GM06990 (cell line): ENCODE measurements around the gene MRPL53.

ENCODE experiments used
- DNase-seq: peaks from one replicate; pipeline ENCODE4 v3.0.0-alpha.2; 2011; ENCODE audit not compliant: insufficient read length; ENCODE audit errors: extremely low read depth
- H3K27me3 ChIP-seq: replicated peaks from 2 replicates; pipeline ENCODE4 v1.6.0; 2011; ENCODE audit warnings: low read length; ENCODE audit not compliant: control insufficient read depth, insufficient read depth
- H3K36me3 ChIP-seq: 2 replicates; pipeline ENCODE4 v1.5.1; 2011; ENCODE audit warnings: low read length; ENCODE audit not compliant: control insufficient read depth, insufficient read depth
- H3K4me3 ChIP-seq: replicated peaks from 2 replicates; pipeline ENCODE4 v1.5.1; 2011; ENCODE audit warnings: low read depth, mild to moderate bottlenecking, control low read depth, low read length
- CTCF ChIP-seq: IDR thresholded peaks from 2 replicates; pipeline ENCODE4 v1.5.1; 2011; ENCODE audit warnings: low read length, control low read depth, mild to moderate bottlenecking, inconsistent platforms; ENCODE audit not compliant: insufficient read depth, poor library complexity, severe bottlenecking

Gene MRPL53

GRCh38 chr2:74498500-74499266 is 26.2 kb upstream of the MRPL53 start:
- no peaks in the 10 kb centered on the region for H3K36me3 ChIP-seq
- H3K27me3 ChIP-seq, result peaks cover 2% of the 10 kb centered on the region
- H3K4me3 ChIP-seq, result peak overlapping the region; percentile 46
- TF ChIP-seq CTCF, result no peak
- no peak for DNase-seq

GRCh38 chr2:74497777-74498499 is 25.5 kb upstream of the MRPL53 start:
- no peak for TF ChIP-seq CTCF
- Histone ChIP-seq H3K4me3 (peak overlapping the region; percentile 46), H3K27me3 (peaks cover 2% of the 10 kb centered on the region), H3K36me3 (peaks cover 3% of the 10 kb centered on the region; the same call in 1 of the 2 replicates)
- DNase-seq, result no peak

GRCh38 chr2:74496997-74497776 is 24.7 kb upstream of the MRPL53 start:
- no peak for DNase-seq
- Histone ChIP-seq H3K4me3 (no peak overlapping the region), H3K27me3 (peaks cover 2% of the 10 kb centered on the region), H3K36me3 (peaks cover 8% of the 10 kb centered on the region)
- TF ChIP-seq CTCF, result no peak

- no peak overlapping the region for H3K4me3 ChIP-seq
- TF ChIP-seq CTCF, result no peak
- no peak for DNase-seq
- peaks cover 2% of the 10 kb centered on the region for H3K27me3 ChIP-seq
- H3K36me3 ChIP-seq, result peaks cover 18% of the 10 kb centered on the region
Measured at GRCh38 chr2:74495440-74495839, 23.0 kb upstream of the MRPL53 start.

GRCh38 chr2:74493546-74493945 is 21.1 kb upstream of the MRPL53 start:
- peaks cover 20% of the 10 kb centered on the region for H3K36me3 ChIP-seq
- no peak for TF ChIP-seq CTCF
- no peak overlapping the region for H3K4me3 ChIP-seq
- no peak for DNase-seq
- H3K27me3 ChIP-seq, result no peaks in the 10 kb centered on the region
